ENCODE results near the gene SEMA5A. TPM values are rescaled to one million over a fixed set of nuclear protein-coding genes. Genes with fewer than 3 reads are reported as not detected.

Gene SEMA5A
- total RNA-seq, 1 donor from 2014 or later, result 13.8 TPM

GRCh38 chr5:9033524-9033923 lies 512.4 kb downstream of the SEMA5A start:
- no peak overlapping the region for H3K4me3 Mint-ChIP-seq (ENCODE audit: unreplicated experiment)
- H3K4me1 Mint-ChIP-seq (ENCODE audit: low read depth, unreplicated experiment), result no peaks in the 10 kb centered on the region
- Histone ChIP-seq H3K79me2 (ENCODE audit: insufficient read depth, low read length) (no peaks in the 10 kb centered on the region), H3K36me3 (ENCODE audit: insufficient read depth, low read length) (no peaks in the 10 kb centered on the region), H3K9ac (ENCODE audit: low read length) (no peak overlapping the region), H3K27ac (ENCODE audit: low read depth, low read length) (no peak overlapping the region), H3K27me3 (ENCODE audit: insufficient read depth, low read length) (no peaks in the 10 kb centered on the region), H3K4me3 (ENCODE audit: insufficient read depth, low read depth, low read length) (no peak overlapping the region), H3K4me1 (ENCODE audit: insufficient read depth, low read length) (peaks cover 5% of the 10 kb centered on the region), H3K9me3 (ENCODE audit: insufficient read depth, low read depth, low read length) (no peaks in the 10 kb centered on the region), H3K4me2 (ENCODE audit: low read length) (no peak overlapping the region), H2AFZ (ENCODE audit: low read depth, low read length) (no peak overlapping the region), H4K20me1 (ENCODE audit: insufficient read depth, low read length) (no peaks in the 10 kb centered on the region)
- H3K36me3 Mint-ChIP-seq (ENCODE audit: low read depth, unreplicated experiment), result no peaks in the 10 kb centered on the region
- no peak overlapping the region for H3K27ac Mint-ChIP-seq (ENCODE audit: unreplicated experiment)
- no peak for FAIRE-seq
- no peaks in the 10 kb centered on the region for H3K9me3 Mint-ChIP-seq (ENCODE audit: unreplicated experiment)
- H3K27me3 Mint-ChIP-seq (ENCODE audit: low read depth, unreplicated experiment), result no peaks in the 10 kb centered on the region
- no peak for DNase-seq (ENCODE audit: low read depth)
- TF ChIP-seq CTCF (IDR thresholded peaks at IDR 0.05; ENCODE audit: insufficient read depth, low read depth, low read length) (no peak), EZH2 (IDR thresholded peaks at IDR 0.05; ENCODE audit: insufficient read depth, low read length) (no peak)

- Mint-ChIP-seq H3K4me3 (ENCODE audit: unreplicated experiment) (no peak overlapping the region), H3K27me3 (ENCODE audit: low read depth, unreplicated experiment) (no peaks in the 10 kb centered on the region), H3K4me1 (ENCODE audit: low read depth, unreplicated experiment) (no peaks in the 10 kb centered on the region), H3K9me3 (ENCODE audit: unreplicated experiment) (peaks cover 29% of the 10 kb centered on the region), H3K36me3 (ENCODE audit: low read depth, unreplicated experiment) (no peaks in the 10 kb centered on the region), H3K27ac (ENCODE audit: unreplicated experiment) (no peak overlapping the region)
- H3K27ac ChIP-seq (ENCODE audit: low read depth, low read length), result no peak overlapping the region
- no peaks in the 10 kb centered on the region for H3K79me2 ChIP-seq (ENCODE audit: insufficient read depth, low read length)
- no peak overlapping the region for H3K9ac ChIP-seq (ENCODE audit: low read length)
- no peaks in the 10 kb centered on the region for H3K9me3 ChIP-seq (ENCODE audit: insufficient read depth, low read depth, low read length)
- H3K36me3 ChIP-seq (ENCODE audit: insufficient read depth, low read length), result no peaks in the 10 kb centered on the region
- H3K4me3 ChIP-seq (ENCODE audit: insufficient read depth, low read depth, low read length), result no peak overlapping the region
- H3K27me3 ChIP-seq (ENCODE audit: insufficient read depth, low read length), result no peaks in the 10 kb centered on the region
- TF ChIP-seq EZH2 (IDR thresholded peaks at IDR 0.05; ENCODE audit: insufficient read depth, low read length) (no peak), CTCF (IDR thresholded peaks at IDR 0.05; ENCODE audit: insufficient read depth, low read depth, low read length) (no peak)
- H2AFZ ChIP-seq (ENCODE audit: low read depth, low read length), result no peak overlapping the region
- no peaks in the 10 kb centered on the region for H4K20me1 ChIP-seq (ENCODE audit: insufficient read depth, low read length)
- no peak overlapping the region for H3K4me2 ChIP-seq (ENCODE audit: low read length)
- DNase-seq (ENCODE audit: low read depth) (no peak), FAIRE-seq (no peak)
- H3K4me1 ChIP-seq (ENCODE audit: insufficient read depth, low read length), result no peaks in the 10 kb centered on the region
Observed at GRCh38 chr5:9025942-9026341, 519.9 kb downstream of the SEMA5A start.

- H3K9me3 Mint-ChIP-seq (ENCODE audit: unreplicated experiment), result peaks cover 21% of the 10 kb centered on the region
- Histone ChIP-seq H3K27me3 (ENCODE audit: insufficient read depth, low read length) (no peaks in the 10 kb centered on the region), H3K4me2 (ENCODE audit: low read length) (no peak overlapping the region), H3K79me2 (ENCODE audit: insufficient read depth, low read length) (no peaks in the 10 kb centered on the region), H3K36me3 (ENCODE audit: insufficient read depth, low read length) (no peaks in the 10 kb centered on the region), H3K27ac (ENCODE audit: low read depth, low read length) (no peak overlapping the region), H3K4me1 (ENCODE audit: insufficient read depth, low read length) (peaks cover 5% of the 10 kb centered on the region), H3K9ac (ENCODE audit: low read length) (no peak overlapping the region), H2AFZ (ENCODE audit: low read depth, low read length) (no peak overlapping the region), H4K20me1 (ENCODE audit: insufficient read depth, low read length) (no peaks in the 10 kb centered on the region), H3K4me3 (ENCODE audit: insufficient read depth, low read depth, low read length) (no peak overlapping the region), H3K9me3 (ENCODE audit: insufficient read depth, low read depth, low read length) (no peaks in the 10 kb centered on the region)
- H3K27ac Mint-ChIP-seq (ENCODE audit: unreplicated experiment), result no peak overlapping the region
- H3K4me1 Mint-ChIP-seq (ENCODE audit: low read depth, unreplicated experiment), result peaks cover 8% of the 10 kb centered on the region
- DNase-seq (ENCODE audit: low read depth) (no peak), FAIRE-seq (peak; percentile 76)
- TF ChIP-seq CTCF (IDR thresholded peaks at IDR 0.05; ENCODE audit: insufficient read depth, low read depth, low read length) (no peak), EZH2 (IDR thresholded peaks at IDR 0.05; ENCODE audit: insufficient read depth, low read length) (no peak)
- no peak overlapping the region for H3K4me3 Mint-ChIP-seq (ENCODE audit: unreplicated experiment)
- H3K27me3 Mint-ChIP-seq (ENCODE audit: low read depth, unreplicated experiment), result no peaks in the 10 kb centered on the region
- H3K36me3 Mint-ChIP-seq (ENCODE audit: low read depth, unreplicated experiment), result no peaks in the 10 kb centered on the region
Observed at GRCh38 chr5:9020996-9021395, 524.9 kb downstream of the SEMA5A start.

Measured in astrocyte (in vitro differentiated cells and primary cell).